ENCODE measurements around the gene RPS19.

The RPS19 gene

GRCh38 chr19:41917676-41918075 lies 57.6 kb downstream of the RPS19 start:
- no peak for DNase-seq

DNA sequence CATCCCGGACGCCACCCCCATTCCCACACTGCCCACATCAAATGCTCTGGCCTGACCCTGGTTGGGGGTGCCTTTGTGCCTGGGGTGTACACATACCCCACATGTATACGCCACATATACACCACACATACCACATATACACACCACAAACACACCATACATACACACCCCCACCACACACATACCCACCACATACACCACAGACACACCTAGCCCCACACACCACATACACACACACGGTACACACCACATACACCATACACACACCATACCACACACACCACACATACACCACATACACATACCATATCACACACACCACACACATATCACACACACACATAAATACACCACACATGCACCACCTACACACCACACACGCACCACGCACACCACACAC lies 58.0 kb downstream of the RPS19 start:
- no peak for DNase-seq

DNA sequence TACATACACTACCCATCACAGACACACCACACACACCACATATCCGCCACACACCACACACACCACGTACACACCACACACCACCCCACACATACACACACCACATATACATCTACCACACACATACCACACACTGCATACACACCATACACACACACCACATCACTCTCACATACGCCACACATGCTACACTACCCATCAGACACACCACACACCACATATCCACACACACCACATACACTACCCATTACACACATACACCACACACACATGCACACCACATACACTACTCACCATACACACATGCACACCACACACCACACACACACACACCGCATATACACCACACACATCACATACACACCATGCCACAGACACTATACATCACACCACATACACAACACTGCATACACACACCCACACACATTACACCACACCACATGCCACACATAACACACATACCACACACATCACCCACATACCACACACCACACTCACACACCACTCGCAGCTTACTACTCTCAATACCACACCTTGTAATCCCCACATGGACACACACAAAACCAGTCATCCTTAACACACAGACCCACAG lies 58.7 kb downstream of the RPS19 start:
- DNase-seq, result no peak

- no peak for DNase-seq
Observed at GRCh38 chr19:41919948-41920712, 60.1 kb downstream of the RPS19 start.

GRCh38 chr19:41920882-41921576 lies 61.0 kb downstream of the RPS19 start:
- DNase-seq, result no peak

DNA sequence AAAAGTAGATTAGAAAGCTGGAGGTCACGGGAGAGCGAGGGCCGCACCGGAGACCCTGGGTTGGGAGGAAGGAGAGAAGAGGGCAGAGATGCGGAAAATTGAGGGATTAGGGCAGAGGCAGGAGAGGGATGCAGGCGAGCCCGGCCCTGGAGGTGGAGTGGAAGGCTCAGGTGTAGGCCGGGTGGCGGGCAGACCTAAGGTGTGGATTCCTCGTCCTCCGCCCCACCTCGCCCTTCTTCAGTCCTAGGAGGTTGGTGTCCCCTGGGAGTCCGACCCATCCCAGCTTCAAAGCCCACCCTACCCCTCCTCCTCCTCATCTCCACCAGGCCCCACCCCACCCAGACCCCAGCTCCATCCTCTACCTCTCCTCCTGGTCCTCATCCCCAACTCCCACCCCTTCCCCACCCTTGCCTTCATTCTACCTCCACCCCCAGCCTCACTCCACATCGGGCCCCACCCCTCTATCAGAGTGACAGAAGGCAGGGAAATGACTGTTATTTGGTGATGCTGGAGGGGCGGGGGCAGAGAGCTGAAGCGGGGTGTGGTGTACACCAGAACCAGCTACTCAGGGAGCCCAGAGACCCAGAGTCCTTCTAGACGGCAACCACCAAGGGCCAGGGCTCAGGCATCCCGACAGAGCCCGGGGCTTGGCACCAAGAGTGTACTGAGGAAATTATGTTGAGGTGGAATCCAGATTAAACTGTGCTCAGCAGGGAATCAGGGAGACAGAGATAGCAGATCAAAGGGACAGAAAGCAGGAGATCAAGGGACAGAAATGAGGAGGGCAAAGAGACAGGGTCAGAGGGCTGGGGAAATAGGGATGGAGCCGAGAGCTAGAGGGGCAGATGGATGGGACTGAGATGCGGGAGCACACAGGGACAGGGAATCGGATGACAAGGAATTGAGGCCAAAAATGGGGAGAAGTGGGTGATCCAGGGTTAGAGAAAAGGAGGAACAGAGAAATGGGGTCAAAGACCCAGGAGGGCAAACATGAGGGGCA lies 61.8 kb downstream of the RPS19 start:
- no peak for DNase-seq

All from NCI-H146 (cell line).